Osteocyte (in vitro differentiated cells): ENCODE measurements around the gene MMP11. TPM values are rescaled to one million over a fixed set of nuclear protein-coding genes. Genes with fewer than 3 reads are reported as not detected.
"Not testable (repeated sequence)": the region's sequence is repeated elsewhere in the genome, so short reads cannot be mapped to it uniquely, and the experiment has no call there.

Source experiments
- DNase-seq: peaks from one replicate; pipeline ENCODE4 v3.0.0; 2021; ENCODE audit warnings: mixed read lengths; ENCODE audit not compliant: unreplicated experiment; ENCODE audit errors: extremely low spot score
- H3K27ac Mint-ChIP-seq: one replicate; pipeline ENCODE4 v1.8.0; 2021; ENCODE audit warnings: mild to moderate bottlenecking, mixed read lengths; ENCODE audit not compliant: unreplicated experiment
- H3K27me3 Mint-ChIP-seq: one replicate; pipeline ENCODE4 v1.8.0; 2021; ENCODE audit warnings: mixed read lengths; ENCODE audit not compliant: unreplicated experiment
- H3K36me3 Mint-ChIP-seq: one replicate; pipeline ENCODE4 v1.8.0; 2021; ENCODE audit warnings: mixed read lengths; ENCODE audit not compliant: unreplicated experiment
- H3K4me1 Mint-ChIP-seq: one replicate; pipeline ENCODE4 v1.8.0; 2021; ENCODE audit warnings: mixed read lengths; ENCODE audit not compliant: unreplicated experiment
- H3K4me3 Mint-ChIP-seq: one replicate; pipeline ENCODE4 v1.8.0; 2021; ENCODE audit warnings: mild to moderate bottlenecking, moderate library complexity, mixed read lengths; ENCODE audit not compliant: unreplicated experiment
- H3K9me3 Mint-ChIP-seq: one replicate; pipeline ENCODE4 v1.8.0; 2021; ENCODE audit warnings: mixed read lengths; ENCODE audit not compliant: unreplicated experiment
- long read RNA-seq: library from polyadenylated mRNA; unstranded; transcript quantifications from one replicate; pipeline ENCODE4 v2.0.0, GENCODE V29; 2021
- total RNA-seq: library from RNA; stranded (reverse); gene quantifications from 2 replicates; pipeline ENCODE4 v1.2.1, GENCODE V29; 2021
- TF ChIP-seq, protein P1 (sequence below): fragments of 200-600 bp; sonication (generic); IDR thresholded peaks from 2 replicates; pipeline ENCODE4 v1.5.0; 2021; ENCODE audit warnings: antibody characterized with exemption, mild to moderate bottlenecking, moderate library complexity

Gene MMP11, protein sequence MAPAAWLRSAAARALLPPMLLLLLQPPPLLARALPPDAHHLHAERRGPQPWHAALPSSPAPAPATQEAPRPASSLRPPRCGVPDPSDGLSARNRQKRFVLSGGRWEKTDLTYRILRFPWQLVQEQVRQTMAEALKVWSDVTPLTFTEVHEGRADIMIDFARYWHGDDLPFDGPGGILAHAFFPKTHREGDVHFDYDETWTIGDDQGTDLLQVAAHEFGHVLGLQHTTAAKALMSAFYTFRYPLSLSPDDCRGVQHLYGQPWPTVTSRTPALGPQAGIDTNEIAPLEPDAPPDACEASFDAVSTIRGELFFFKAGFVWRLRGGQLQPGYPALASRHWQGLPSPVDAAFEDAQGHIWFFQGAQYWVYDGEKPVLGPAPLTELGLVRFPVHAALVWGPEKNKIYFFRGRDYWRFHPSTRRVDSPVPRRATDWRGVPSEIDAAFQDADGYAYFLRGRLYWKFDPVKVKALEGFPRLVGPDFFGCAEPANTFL
- total RNA-seq = 72.5 and 76.5 TPM in 2 replicates
- long read RNA-seq, partial matches to known transcripts = 11 of 15 reads
- long read RNA-seq, other reads (novel, unspliced or antisense) = 1 of 15 reads

DNA sequence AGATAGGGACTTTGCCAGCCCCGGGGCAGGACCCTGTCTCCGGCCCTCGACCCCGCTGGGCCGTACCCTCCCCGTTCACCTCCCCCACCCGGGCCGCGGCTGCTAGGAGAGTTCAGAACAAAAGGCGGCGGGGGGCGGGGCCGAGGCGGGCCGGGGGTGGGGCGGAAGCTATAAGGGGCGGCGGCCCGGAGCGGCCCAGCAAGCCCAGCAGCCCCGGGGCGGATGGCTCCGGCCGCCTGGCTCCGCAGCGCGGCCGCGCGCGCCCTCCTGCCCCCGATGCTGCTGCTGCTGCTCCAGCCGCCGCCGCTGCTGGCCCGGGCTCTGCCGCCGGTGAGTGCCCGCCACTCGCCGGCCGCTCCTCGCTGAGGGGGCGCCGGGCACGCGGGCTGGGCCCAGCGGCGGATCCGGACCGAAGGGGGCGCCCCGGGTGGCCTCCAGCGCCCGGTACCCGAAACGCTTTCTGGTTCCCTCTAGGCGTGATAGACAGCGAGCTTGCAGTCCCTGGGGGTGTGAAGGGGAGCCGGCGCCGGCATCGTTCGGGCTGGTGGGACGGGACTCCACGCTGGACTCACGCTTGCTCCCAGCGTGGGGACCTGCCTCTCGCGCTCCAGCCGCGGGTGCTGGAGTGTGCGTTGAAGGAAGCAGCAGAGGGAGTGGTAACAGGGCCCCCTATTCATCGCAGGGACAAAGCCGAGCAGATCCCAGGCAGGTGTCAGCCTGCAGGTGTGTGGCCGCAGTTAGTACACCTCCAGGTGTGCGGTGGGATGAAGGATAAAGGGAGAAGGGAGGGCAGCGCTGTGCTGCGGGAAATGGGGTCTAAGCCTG is at the start of gene MMP11:
Gene MMP11 (plus strand): TSS at position 201 of the 825 bp plus-strand sequence. CDS start 22 bp downstream, at position 223.
- Mint-ChIP-seq H3K9me3 (no peaks in the 10 kb centered on the region), H3K27ac (peak within 1 kb of the TSS; percentile 79), H3K27me3 (no peaks in the 10 kb centered on the region), H3K4me3 (peak within 1 kb of the TSS; percentile 72), H3K36me3 (no peaks in the 10 kb centered on the region), H3K4me1 (peaks cover 55% of the 10 kb centered on the region)
- TF ChIP-seq, protein P1, sequence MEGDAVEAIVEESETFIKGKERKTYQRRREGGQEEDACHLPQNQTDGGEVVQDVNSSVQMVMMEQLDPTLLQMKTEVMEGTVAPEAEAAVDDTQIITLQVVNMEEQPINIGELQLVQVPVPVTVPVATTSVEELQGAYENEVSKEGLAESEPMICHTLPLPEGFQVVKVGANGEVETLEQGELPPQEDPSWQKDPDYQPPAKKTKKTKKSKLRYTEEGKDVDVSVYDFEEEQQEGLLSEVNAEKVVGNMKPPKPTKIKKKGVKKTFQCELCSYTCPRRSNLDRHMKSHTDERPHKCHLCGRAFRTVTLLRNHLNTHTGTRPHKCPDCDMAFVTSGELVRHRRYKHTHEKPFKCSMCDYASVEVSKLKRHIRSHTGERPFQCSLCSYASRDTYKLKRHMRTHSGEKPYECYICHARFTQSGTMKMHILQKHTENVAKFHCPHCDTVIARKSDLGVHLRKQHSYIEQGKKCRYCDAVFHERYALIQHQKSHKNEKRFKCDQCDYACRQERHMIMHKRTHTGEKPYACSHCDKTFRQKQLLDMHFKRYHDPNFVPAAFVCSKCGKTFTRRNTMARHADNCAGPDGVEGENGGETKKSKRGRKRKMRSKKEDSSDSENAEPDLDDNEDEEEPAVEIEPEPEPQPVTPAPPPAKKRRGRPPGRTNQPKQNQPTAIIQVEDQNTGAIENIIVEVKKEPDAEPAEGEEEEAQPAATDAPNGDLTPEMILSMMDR = no peak
- no peak for DNase-seq

DNA sequence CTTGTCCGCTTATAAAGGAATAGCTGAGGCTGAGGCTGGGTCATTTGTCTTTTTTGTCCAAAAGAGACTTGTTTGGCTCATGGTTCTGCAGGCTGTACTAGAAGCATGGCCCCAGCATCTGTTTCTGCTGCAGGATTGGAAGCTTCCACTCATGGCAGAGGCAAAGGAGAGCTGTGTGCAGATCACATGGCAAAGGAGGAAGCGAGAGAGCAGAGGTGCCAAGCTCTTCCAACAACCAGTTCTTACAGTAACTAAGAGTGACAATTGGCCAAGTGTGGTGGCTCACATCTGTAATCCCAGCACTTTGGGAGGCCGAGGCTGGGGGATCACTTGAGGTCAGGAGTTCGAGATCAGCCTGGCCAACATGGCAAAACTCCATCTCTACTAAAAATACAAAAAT is 44.5 kb upstream of the MMP11 start:
- not testable (repeated sequence) for H3K4me3 Mint-ChIP-seq

DNA sequence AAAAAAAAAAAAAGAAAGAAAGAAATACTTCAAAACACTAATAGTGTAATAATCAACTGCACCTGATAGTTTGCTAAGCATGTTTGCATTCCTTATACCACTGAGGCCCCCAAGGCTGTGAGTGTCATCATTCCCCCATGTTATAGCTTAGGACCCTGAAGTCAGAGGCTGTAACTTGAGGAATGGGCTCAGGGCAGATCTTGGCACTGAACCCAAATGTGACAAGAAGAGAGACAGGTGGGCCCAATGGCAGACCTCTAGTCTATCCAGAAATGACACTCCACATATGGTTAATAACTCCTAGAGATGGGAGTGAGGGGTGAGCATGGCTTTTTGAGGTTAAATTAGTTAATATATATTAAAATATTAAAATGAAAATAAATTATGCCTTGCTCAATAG is 35.0 kb upstream of the MMP11 start:
- DNase-seq = no peak
- Mint-ChIP-seq H3K4me3 (no peak overlapping the region), H3K36me3 (peaks cover 2% of the 10 kb centered on the region), H3K27ac (no peak overlapping the region), H3K27me3 (no peaks in the 10 kb centered on the region), H3K4me1 (no peaks in the 10 kb centered on the region), H3K9me3 (no peaks in the 10 kb centered on the region)
- TF ChIP-seq, protein P1 = no peak

More for the DNA sequence above, 44.5 kb upstream of the MMP11 start:
- not testable (repeated sequence) for DNase-seq, H3K27ac Mint-ChIP-seq, H3K4me1 Mint-ChIP-seq, H3K9me3 Mint-ChIP-seq, H3K27me3 Mint-ChIP-seq, H3K36me3 Mint-ChIP-seq

DNA sequence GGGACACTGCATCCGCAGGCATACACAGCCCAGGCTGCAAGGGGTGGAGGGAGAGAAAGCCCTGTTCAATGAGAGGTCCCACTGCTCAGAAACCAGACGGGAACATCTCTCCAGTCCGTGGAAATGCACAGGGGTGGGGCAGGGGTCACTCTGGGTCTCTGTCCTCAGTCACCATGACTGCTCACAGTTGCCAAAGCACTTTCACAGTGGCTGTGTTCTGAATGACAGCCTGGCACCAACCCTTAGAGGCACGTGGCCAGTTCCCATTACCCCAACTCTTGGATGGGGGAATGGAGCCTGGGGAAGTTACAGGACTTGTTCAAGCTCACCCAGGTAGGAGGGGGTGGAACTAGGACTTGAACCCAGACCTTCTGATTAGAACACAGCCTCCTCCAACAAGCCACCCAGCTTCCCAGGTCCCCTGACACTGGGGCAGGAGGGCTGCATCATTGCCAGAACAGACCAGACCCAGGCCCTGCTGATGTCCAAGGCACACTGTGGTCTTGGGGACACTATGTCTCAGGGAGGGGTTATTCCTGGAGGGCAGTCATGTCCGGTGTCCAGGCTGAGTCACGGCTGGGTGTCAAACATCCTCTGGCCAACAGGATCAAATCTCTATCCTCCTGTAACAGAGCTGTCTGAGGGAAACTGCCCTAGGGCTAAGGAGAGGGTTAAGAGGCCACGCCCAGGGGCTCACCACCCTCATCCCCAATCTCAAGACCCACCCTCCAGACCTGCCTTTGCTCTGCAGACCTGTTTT is 30.0 kb upstream of the MMP11 start:
- Mint-ChIP-seq H3K9me3 (no peaks in the 10 kb centered on the region), H3K4me1 (peaks cover 3% of the 10 kb centered on the region), H3K36me3 (peaks cover 22% of the 10 kb centered on the region), H3K27me3 (no peaks in the 10 kb centered on the region), H3K27ac (no peak overlapping the region), H3K4me3 (no peak overlapping the region)
- TF ChIP-seq, protein P1 = no peak
- DNase-seq = no peak

DNA sequence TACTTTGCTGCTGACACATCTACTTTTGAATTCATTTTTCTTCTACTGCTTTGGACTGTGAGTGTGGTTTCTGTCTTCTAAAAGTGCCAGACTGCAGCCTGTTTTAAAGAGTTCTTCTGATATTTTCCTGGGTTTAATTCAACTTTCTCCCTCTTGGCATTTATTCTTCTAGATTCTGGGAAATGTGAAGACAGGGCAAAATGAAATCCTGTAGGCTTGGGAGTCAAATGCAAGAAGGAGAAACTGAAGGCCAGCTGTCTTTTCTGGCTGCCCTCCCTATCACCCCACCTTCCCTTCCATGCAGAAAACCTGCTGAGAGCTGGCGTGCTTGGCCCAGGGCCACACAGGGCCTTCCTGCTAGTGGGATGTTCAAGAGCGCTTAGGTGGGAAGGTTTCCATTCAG is 29.3 kb upstream of the MMP11 start:
- H3K27me3 Mint-ChIP-seq = no peaks in the 10 kb centered on the region
- peaks cover 22% of the 10 kb centered on the region for H3K36me3 Mint-ChIP-seq
- no peaks in the 10 kb centered on the region for H3K9me3 Mint-ChIP-seq
- H3K4me1 Mint-ChIP-seq = peaks cover 3% of the 10 kb centered on the region
- DNase-seq = no peak
- H3K27ac Mint-ChIP-seq = no peak overlapping the region
- no peak overlapping the region for H3K4me3 Mint-ChIP-seq
- TF ChIP-seq, protein P1 = no peak
